Esophagus squamous epithelium (tissue), 5 donors: ENCODE data around the gene SUPT3H. TPM values are rescaled to one million over a fixed set of nuclear protein-coding genes. Genes with fewer than 3 reads are reported as not detected.
A peak's percentile ranks its signal among the peaks of the same experiment; 100 is the strongest.

Source experiments
- DNase-seq: peaks from one replicate; lab custom pipeline; 2025; lab: John Stamatoyannopoulos, UW
- H3K27ac ChIP-seq, 4 donors: fragments of 200-600 bp; sonication (generic); one replicate each; pipeline ENCODE4 v1.5.1; 2016 to 2019; ENCODE audit warnings: mild to moderate bottlenecking in 1 of 4
- H3K27me3 ChIP-seq, 4 donors: fragments of 200-600 bp; sonication (generic); 1 replicate in 3 of 4; 2 replicates in 1 of 4; pipeline versions ENCODE4 v1.5.1 to v1.6.0; 2017 to 2021; ENCODE audit warnings: antibody characterized with exemption in 1 of 4
- H3K36me3 ChIP-seq, 3 donors: fragments of 200-600 bp; sonication (generic); one replicate each; pipeline ENCODE4 v1.5.1; 2016 to 2019
- H3K4me1 ChIP-seq, 3 donors: fragments of 200-600 bp; sonication (generic); one replicate each; pipeline ENCODE4 v1.5.1; 2017 to 2019
- H3K4me3 ChIP-seq, 4 donors: fragments of 200-600 bp; sonication (generic); 1 replicate in 3 of 4; 2 replicates in 1 of 4; pipeline ENCODE4 v1.5.1; 2016 to 2019; ENCODE audit warnings: mild to moderate bottlenecking in 2 of 4, moderate library complexity in 1 of 4
- H3K9me3 ChIP-seq, 3 donors: fragments of 200-600 bp; sonication (generic); one replicate each; pipeline ENCODE4 v1.5.1; 2016 to 2019
- POLR2A ChIP-seq, 4 donors: fragments of 450-650 bp; IDR thresholded peaks; one replicate each; pipeline ENCODE4 v1.6.1; 2017; ENCODE audit warnings: antibody characterized with exemption in 4 of 4, mild to moderate bottlenecking in 4 of 4, moderate library complexity in 3 of 4
- WGBS, 2 donors: methylation state at CpG; one replicate each; pipeline ENCODE4 v1.1.5; 2018; 5-methylcytosine and 5-hydroxymethylcytosine counted together
- intact Hi-C: fragments of 100-400 bp; cut with DNase I; formaldehyde crosslinking; loops from one replicate; pipeline ENCODE4 v1.15.0; 2022
- total RNA-seq, 4 donors: library from RNA; depleted of rRNA; stranded (reverse); fragments of >200 nt; gene quantifications; one replicate each; pipeline ENCODE4 v1.1.0, GENCODE V29; 2016
- TF ChIP-seq, protein P1 (sequence below), 6 experiments: fragments of 450-650 bp in 4 of 6; fragments of 200-600 bp in 2 of 6; sonication (generic) in 2 of 6; IDR thresholded peaks; one replicate each; pipeline ENCODE4 v1.5.1; 2016 to 2019; ENCODE audit warnings: antibody characterized with exemption in 6 of 6, mild to moderate bottlenecking in 4 of 6, moderate library complexity in 4 of 6
- donor health status: DM: yes; HTN: yes; CAD: no.

SUPT3H gene
- total RNA-seq, 4 donors from 2014 or later, result 3.6 to 10.9 (median 5.3) TPM

DNA sequence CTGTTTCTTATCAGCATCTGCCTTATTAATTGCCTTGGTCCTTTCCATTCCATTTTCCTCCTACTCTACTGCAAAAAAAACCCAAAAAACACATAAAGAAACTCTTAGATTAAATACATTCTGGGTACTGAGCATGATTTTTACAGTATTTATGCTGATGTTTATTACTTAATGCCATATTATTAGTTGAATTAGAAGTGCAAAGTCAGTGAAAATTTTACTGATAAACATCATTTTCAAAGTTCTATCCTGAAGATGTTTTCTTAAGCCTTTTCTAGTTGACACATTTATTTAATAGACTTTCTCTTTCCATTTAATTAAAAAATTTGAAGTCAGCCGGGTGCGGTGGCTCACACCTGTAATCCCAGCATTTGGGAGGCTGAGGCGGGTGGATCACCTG lies 285.6 kb downstream of the SUPT3H start:
- Histone ChIP-seq H3K4me3 (no peak overlapping the region), H3K4me1 (no peaks in the 10 kb centered on the region), H3K27me3 (no peaks in the 10 kb centered on the region), H3K9me3 (no peaks in the 10 kb centered on the region), H3K36me3 (no peaks in the 10 kb centered on the region), H3K27ac (no peak overlapping the region)
- TF ChIP-seq, protein P1, sequence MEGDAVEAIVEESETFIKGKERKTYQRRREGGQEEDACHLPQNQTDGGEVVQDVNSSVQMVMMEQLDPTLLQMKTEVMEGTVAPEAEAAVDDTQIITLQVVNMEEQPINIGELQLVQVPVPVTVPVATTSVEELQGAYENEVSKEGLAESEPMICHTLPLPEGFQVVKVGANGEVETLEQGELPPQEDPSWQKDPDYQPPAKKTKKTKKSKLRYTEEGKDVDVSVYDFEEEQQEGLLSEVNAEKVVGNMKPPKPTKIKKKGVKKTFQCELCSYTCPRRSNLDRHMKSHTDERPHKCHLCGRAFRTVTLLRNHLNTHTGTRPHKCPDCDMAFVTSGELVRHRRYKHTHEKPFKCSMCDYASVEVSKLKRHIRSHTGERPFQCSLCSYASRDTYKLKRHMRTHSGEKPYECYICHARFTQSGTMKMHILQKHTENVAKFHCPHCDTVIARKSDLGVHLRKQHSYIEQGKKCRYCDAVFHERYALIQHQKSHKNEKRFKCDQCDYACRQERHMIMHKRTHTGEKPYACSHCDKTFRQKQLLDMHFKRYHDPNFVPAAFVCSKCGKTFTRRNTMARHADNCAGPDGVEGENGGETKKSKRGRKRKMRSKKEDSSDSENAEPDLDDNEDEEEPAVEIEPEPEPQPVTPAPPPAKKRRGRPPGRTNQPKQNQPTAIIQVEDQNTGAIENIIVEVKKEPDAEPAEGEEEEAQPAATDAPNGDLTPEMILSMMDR (IDR thresholded peaks at IDR 0.05), result no peak
- TF ChIP-seq POLR2A (IDR thresholded peaks at IDR 0.05), result no peak
- intact Hi-C loops, result no loop called here
- WGBS, 2 donors, result 94% methylated on average over 3 of the region's 3 CpGs
- no peak for DNase-seq

DNA sequence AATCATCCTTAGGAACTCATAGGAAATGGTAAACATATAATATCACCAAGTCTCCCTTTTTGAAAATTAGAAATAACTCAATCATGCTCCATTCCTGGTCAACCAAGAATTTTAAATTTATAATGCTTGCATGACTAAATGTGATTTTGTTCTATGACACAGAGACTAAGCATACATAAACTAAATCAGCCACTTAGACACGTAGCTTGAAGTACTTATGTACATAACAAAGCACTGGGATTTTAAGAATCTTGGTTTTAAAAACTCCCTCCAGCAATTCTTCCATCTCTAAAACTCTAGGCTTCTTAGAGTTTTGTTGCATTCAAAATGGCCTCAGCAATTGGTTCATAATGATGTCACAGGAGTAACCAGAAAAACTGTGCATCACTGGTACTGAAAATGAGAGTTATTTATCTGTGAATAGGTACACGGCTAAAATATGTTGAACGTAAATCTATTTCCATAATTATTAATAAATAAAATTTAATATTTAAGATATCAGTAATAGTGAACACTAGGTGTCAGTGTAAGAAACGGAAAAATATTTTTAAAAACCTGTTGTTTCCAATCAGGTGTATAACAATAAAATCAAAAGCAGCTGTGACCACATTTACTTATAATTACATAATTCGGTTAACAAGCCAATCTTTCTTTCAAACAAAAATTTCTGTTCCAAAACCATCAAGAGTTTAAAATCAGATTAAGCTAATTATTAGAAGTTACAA lies 291.2 kb downstream of the SUPT3H start:
- 52 to 56% methylated on average over 5 of the region's 5 CpGs for WGBS, 2 donors
- no peak for DNase-seq
- H3K9me3 ChIP-seq, result no peaks in the 10 kb centered on the region
- H3K27me3 ChIP-seq, result no peaks in the 10 kb centered on the region
- no peaks in the 10 kb centered on the region for H3K4me1 ChIP-seq
- H3K36me3 ChIP-seq, result no peaks in the 10 kb centered on the region
- no peak overlapping the region for H3K4me3 ChIP-seq
- H3K27ac ChIP-seq, result no peak overlapping the region
- intact Hi-C loops, result no loop called here
- TF ChIP-seq, protein P1 (IDR thresholded peaks at IDR 0.05), result peak in 1 of 6 experiments; percentile 4
- no peak for TF ChIP-seq POLR2A (IDR thresholded peaks at IDR 0.05)

DNA sequence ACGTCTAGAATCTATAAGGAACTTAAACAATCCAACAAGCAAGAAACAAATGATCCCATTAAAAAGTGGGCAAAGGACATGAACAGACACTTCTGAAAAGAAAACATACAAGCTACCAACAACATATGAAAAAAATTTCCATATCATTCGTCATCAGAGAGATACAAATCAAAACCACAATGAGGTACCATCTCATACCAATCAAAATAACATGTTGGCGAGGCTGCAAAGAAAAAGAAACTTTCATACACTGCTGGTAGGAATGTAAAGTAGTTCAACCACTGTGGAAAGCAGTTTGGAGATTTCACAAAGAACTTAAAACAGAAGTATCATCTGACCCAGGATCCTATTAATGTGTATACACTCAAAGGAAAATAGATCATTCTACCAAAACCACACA lies 293.5 kb downstream of the SUPT3H start:
- no peak for DNase-seq
- 67 to 85% methylated on average over 3 of the region's 3 CpGs for WGBS, 2 donors
- Histone ChIP-seq H3K9me3 (peaks cover 0 to 2% (median 0%) of the 10 kb centered on the region in 3 donors), H3K27me3 (no peaks in the 10 kb centered on the region), H3K36me3 (no peaks in the 10 kb centered on the region), H3K4me3 (no peak overlapping the region), H3K4me1 (no peaks in the 10 kb centered on the region), H3K27ac (no peak overlapping the region)
- intact Hi-C loops, result no loop called here
- TF ChIP-seq POLR2A (IDR thresholded peaks at IDR 0.05), result no peak
- TF ChIP-seq, protein P1 (IDR thresholded peaks at IDR 0.05), result no peak

DNA sequence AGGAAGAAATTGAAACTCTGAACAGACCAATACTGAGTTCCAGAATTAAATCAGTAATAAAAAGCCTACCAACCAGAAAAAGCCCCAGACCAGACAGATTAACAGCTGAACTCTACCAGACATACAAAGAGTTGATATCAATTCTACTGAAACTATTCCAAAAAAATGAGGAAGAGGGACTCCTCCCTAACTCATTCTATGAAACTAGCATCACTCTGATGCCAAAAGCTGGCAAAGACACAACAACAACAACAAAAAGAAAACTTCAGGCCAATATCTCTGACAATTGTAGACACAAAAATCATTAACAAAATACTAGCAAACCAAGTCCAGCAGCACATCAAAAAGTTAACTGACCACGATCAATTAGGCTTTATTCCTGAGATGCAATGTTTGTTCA lies 295.6 kb downstream of the SUPT3H start:
- no peak for DNase-seq
- Histone ChIP-seq H3K4me3 (no peak overlapping the region), H3K36me3 (no peaks in the 10 kb centered on the region), H3K4me1 (no peaks in the 10 kb centered on the region), H3K27ac (no peak overlapping the region), H3K9me3 (peaks cover 0 to 12% (median 0%) of the 10 kb centered on the region in 3 donors), H3K27me3 (no peaks in the 10 kb centered on the region)
- TF ChIP-seq POLR2A (IDR thresholded peaks at IDR 0.05), result no peak
- TF ChIP-seq, protein P1 (IDR thresholded peaks at IDR 0.05), result no peak
- intact Hi-C loops, result no loop called here
- WGBS, 2 donors, result 85 to 88% methylated on average over 1 of the region's 1 CpG

DNA sequence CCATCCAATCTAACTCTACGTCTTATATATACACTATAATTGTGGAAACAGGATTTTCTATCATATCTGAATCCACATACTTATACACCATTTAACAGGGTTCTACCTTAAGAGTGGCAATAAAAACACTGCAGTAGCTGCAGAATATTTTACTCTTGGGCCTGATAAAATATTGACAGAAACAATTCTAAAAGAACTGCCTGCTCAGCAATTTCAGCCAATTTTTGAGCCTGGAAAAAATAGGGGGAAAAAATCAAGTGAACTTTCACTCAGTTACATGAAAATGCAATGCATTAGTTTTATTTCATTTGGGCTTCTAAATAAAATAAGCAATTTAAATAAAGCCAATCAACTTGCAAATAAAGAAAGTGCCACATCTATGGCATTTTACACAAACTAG lies 296.1 kb downstream of the SUPT3H start:
- 86 to 95% methylated on average over 1 of the region's 1 CpG for WGBS, 2 donors

More for the DNA sequence above, 296.1 kb downstream of the SUPT3H start:
- Histone ChIP-seq H3K4me3 (no peak overlapping the region), H3K27ac (no peak overlapping the region), H3K27me3 (no peaks in the 10 kb centered on the region), H3K9me3 (peaks cover 0 to 12% (median 0%) of the 10 kb centered on the region in 3 donors), H3K4me1 (no peaks in the 10 kb centered on the region), H3K36me3 (no peaks in the 10 kb centered on the region)
- TF ChIP-seq POLR2A (IDR thresholded peaks at IDR 0.05), result no peak
- TF ChIP-seq, protein P1 (IDR thresholded peaks at IDR 0.05), result no peak
- DNase-seq, result no peak
- intact Hi-C loops, result no loop called here
